ENCODE results near the gene TTPAL.

- TF ChIP-seq, protein P1, sequence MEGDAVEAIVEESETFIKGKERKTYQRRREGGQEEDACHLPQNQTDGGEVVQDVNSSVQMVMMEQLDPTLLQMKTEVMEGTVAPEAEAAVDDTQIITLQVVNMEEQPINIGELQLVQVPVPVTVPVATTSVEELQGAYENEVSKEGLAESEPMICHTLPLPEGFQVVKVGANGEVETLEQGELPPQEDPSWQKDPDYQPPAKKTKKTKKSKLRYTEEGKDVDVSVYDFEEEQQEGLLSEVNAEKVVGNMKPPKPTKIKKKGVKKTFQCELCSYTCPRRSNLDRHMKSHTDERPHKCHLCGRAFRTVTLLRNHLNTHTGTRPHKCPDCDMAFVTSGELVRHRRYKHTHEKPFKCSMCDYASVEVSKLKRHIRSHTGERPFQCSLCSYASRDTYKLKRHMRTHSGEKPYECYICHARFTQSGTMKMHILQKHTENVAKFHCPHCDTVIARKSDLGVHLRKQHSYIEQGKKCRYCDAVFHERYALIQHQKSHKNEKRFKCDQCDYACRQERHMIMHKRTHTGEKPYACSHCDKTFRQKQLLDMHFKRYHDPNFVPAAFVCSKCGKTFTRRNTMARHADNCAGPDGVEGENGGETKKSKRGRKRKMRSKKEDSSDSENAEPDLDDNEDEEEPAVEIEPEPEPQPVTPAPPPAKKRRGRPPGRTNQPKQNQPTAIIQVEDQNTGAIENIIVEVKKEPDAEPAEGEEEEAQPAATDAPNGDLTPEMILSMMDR (conservative IDR thresholded peaks at IDR 0.05; ENCODE audit: low read depth, low read length) = no peak
- TF ChIP-seq CEBPB (IDR thresholded peaks at IDR 0.05; ENCODE audit: low read depth, low read length) = no peak
- no peak for TF ChIP-seq POLR2A (IDR thresholded peaks at IDR 0.05; ENCODE audit: low read depth, low read length)
- TF ChIP-seq RAD21 (IDR thresholded peaks at IDR 0.05; ENCODE audit: low read length) = no peak
- no peak for TF ChIP-seq RFX5 (IDR thresholded peaks at IDR 0.05; ENCODE audit: low read depth, low read length)
- TF ChIP-seq MAFK (IDR thresholded peaks at IDR 0.05; ENCODE audit: low read depth, low read length) = no peak
- no peak for TF ChIP-seq FOS (IDR thresholded peaks at IDR 0.05; ENCODE audit: low read depth, low read length)
- no peak for TF ChIP-seq RCOR1 (IDR thresholded peaks at IDR 0.05; ENCODE audit: insufficient replicate concordance, low read length)
These were observed 50.5 kb downstream of the TTPAL start for GRCh38 chr20:44526129-44526528.

Data from IMR-90 (cell line).